Osteoblast (primary cell): ENCODE measurements around the gene BUD23. TPM values are rescaled to one million over a fixed set of nuclear protein-coding genes. Genes with fewer than 3 reads are reported as not detected.
"Not testable (repeated sequence)": the region's sequence is repeated elsewhere in the genome, so short reads cannot be mapped to it uniquely, and the experiment has no call there.

Experiments used
- DNase-seq: peaks from one replicate; pipeline ENCODE4 v3.0.0; 2011; ENCODE audit warnings: low spot score, mixed read lengths; ENCODE audit not compliant: insufficient read length; ENCODE audit errors: missing footprints
- H2AFZ ChIP-seq: 2 replicates; pipeline ENCODE4 v1.6.0; 2011; ENCODE audit warnings: mild to moderate bottlenecking, low read length
- H3K27ac ChIP-seq: 2 replicates; pipeline ENCODE4 v1.5.1; 2011; ENCODE audit warnings: mild to moderate bottlenecking, low read depth, low read length, moderate library complexity
- H3K27me3 ChIP-seq: 2 replicates; pipeline ENCODE4 v1.6.0; 2012; ENCODE audit warnings: mild to moderate bottlenecking, control low read depth, inconsistent platforms, low read length, moderate library complexity; ENCODE audit not compliant: insufficient read depth
- H3K36me3 ChIP-seq: 2 replicates; pipeline ENCODE4 v1.5.1; 2011; ENCODE audit warnings: mild to moderate bottlenecking, low read length, control low read depth, moderate library complexity; ENCODE audit not compliant: insufficient read depth
- H3K4me1 ChIP-seq: 2 replicates; pipeline ENCODE4 v1.5.1; 2011; ENCODE audit warnings: mild to moderate bottlenecking, low read length, control low read depth, moderate library complexity; ENCODE audit not compliant: insufficient read depth
- H3K4me2 ChIP-seq: 2 replicates; pipeline ENCODE4 v1.6.0; 2011; ENCODE audit warnings: mild to moderate bottlenecking, low read length; ENCODE audit not compliant: insufficient read depth
- H3K4me3 ChIP-seq: fragments of 200-600 bp; sonication (generic); 3 replicates; pipeline ENCODE4 v1.5.1; 2012; ENCODE audit warnings: mild to moderate bottlenecking, low read length, inconsistent platforms; ENCODE audit not compliant: insufficient read depth
- H3K79me2 ChIP-seq: 2 replicates; pipeline ENCODE4 v1.6.0; 2012; ENCODE audit warnings: mild to moderate bottlenecking, low read length, control low read depth, inconsistent platforms; ENCODE audit not compliant: insufficient read depth
- H3K9me3 ChIP-seq: 2 replicates; pipeline ENCODE4 v1.5.1; 2011; ENCODE audit warnings: low read depth, low read length, control low read depth
- H4K20me1 ChIP-seq: 2 replicates; pipeline ENCODE4 v1.6.0; 2012; ENCODE audit warnings: mild to moderate bottlenecking, low read length, control low read depth; ENCODE audit not compliant: insufficient read depth
- total RNA-seq: library from RNA; depleted of rRNA; stranded (reverse); fragments of >200 nt; gene quantifications from 2 replicates; pipeline ENCODE4 v1.2.3, GENCODE V29; 2012
- TF ChIP-seq, protein P1 (sequence below): IDR thresholded peaks from 2 replicates; pipeline ENCODE4 v1.5.1; 2011; ENCODE audit warnings: mild to moderate bottlenecking, low read depth, low read length, moderate library complexity; ENCODE audit errors: extremely low read depth

BUD23 gene
- total RNA-seq, 1 donor: 36.9 TPM

- H3K36me3 ChIP-seq: no peaks in the 10 kb centered on the region
- no peak overlapping the region for H2AFZ ChIP-seq
- no peak overlapping the region for H3K4me3 ChIP-seq
- DNase-seq: no peak
- TF ChIP-seq, protein P1, sequence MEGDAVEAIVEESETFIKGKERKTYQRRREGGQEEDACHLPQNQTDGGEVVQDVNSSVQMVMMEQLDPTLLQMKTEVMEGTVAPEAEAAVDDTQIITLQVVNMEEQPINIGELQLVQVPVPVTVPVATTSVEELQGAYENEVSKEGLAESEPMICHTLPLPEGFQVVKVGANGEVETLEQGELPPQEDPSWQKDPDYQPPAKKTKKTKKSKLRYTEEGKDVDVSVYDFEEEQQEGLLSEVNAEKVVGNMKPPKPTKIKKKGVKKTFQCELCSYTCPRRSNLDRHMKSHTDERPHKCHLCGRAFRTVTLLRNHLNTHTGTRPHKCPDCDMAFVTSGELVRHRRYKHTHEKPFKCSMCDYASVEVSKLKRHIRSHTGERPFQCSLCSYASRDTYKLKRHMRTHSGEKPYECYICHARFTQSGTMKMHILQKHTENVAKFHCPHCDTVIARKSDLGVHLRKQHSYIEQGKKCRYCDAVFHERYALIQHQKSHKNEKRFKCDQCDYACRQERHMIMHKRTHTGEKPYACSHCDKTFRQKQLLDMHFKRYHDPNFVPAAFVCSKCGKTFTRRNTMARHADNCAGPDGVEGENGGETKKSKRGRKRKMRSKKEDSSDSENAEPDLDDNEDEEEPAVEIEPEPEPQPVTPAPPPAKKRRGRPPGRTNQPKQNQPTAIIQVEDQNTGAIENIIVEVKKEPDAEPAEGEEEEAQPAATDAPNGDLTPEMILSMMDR: no peak
- no peaks in the 10 kb centered on the region for H3K9me3 ChIP-seq
- no peaks in the 10 kb centered on the region for H3K4me1 ChIP-seq
- H3K4me2 ChIP-seq: no peak overlapping the region
- peaks cover 30% of the 10 kb centered on the region for H3K27me3 ChIP-seq
- no peak overlapping the region for H3K27ac ChIP-seq
- H3K79me2 ChIP-seq: no peaks in the 10 kb centered on the region
- H4K20me1 ChIP-seq: no peaks in the 10 kb centered on the region
Observed at GRCh38 chr7:73652541-73652949, 30.9 kb upstream of the BUD23 start.

DNA sequence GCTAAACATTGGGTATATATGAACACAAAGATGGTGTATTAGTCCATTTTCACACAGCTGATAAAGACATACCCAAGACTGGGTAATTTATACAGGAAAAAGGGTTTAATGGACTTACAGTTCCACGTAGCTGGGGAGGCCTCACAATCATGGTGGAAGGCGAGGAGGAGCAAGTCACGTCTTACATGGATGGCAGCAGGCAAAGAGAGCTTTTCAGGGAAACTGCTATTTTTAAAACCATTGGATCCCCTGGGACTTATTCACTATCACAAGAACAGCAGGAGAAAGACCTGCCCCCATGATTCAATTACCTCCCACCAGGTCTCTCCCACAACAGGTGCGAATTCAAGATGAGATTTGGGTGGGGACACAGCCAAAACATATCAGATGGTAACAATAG is 28.1 kb upstream of the BUD23 start:
- H2AFZ ChIP-seq, H3K79me2 ChIP-seq, H3K4me3 ChIP-seq, H3K4me2 ChIP-seq, H4K20me1 ChIP-seq, DNase-seq, H3K27ac ChIP-seq, H3K36me3 ChIP-seq, H3K27me3 ChIP-seq, H3K4me1 ChIP-seq, H3K9me3 ChIP-seq: not testable (repeated sequence)

- Histone ChIP-seq H3K9me3 (no peaks in the 10 kb centered on the region), H3K27ac (no peak overlapping the region), H3K4me1 (no peaks in the 10 kb centered on the region), H2AFZ (no peak overlapping the region), H3K4me3 (no peak overlapping the region), H3K36me3 (no peaks in the 10 kb centered on the region), H3K4me2 (no peak overlapping the region), H4K20me1 (no peaks in the 10 kb centered on the region), H3K79me2 (no peaks in the 10 kb centered on the region), H3K27me3 (peaks cover 2% of the 10 kb centered on the region)
- TF ChIP-seq, protein P1: no peak
- DNase-seq: no peak
Observed at GRCh38 chr7:73659983-73660382, 23.4 kb upstream of the BUD23 start.

DNA sequence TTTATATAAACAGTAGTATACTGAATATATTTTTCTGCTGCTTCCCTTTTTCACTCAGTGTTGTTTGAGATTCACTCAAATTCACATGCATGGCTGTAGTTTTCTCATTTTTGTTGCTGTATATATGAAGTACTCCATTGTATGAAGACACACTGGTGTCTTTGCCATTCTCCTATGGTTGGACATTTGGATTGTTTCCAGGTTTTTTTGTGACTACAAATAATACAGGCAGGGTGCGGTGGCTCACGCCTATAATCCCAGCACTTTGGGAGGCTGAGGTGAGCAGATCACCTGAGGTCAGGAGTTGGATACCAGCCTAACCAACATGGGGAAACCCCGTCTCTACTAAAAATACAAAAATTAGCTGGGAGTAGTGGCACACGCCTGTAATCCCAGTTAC is 22.8 kb upstream of the BUD23 start:
- not testable (repeated sequence) for H3K27me3 ChIP-seq, H3K36me3 ChIP-seq, H4K20me1 ChIP-seq, DNase-seq, H3K27ac ChIP-seq, H3K9me3 ChIP-seq, H3K79me2 ChIP-seq, H3K4me3 ChIP-seq, H3K4me1 ChIP-seq, H3K4me2 ChIP-seq, H2AFZ ChIP-seq

- peaks cover 9% of the 10 kb centered on the region for H3K27me3 ChIP-seq
- no peak overlapping the region for H2AFZ ChIP-seq
- no peaks in the 10 kb centered on the region for H3K4me1 ChIP-seq
- H3K36me3 ChIP-seq: no peaks in the 10 kb centered on the region
- TF ChIP-seq, protein P1: no peak
- no peak overlapping the region for H3K4me3 ChIP-seq
- H3K27ac ChIP-seq: no peak overlapping the region
- H3K9me3 ChIP-seq: no peaks in the 10 kb centered on the region
- DNase-seq: no peak
- H3K4me2 ChIP-seq: no peak overlapping the region
- H3K79me2 ChIP-seq: no peaks in the 10 kb centered on the region
- H4K20me1 ChIP-seq: no peaks in the 10 kb centered on the region
Observed at GRCh38 chr7:73663033-73663432, 20.4 kb upstream of the BUD23 start.
